Esophagus squamous epithelium (tissue), 4 donors: ENCODE data around the gene CATSPER3.

Experiments used
- POLR2A ChIP-seq, 4 donors: fragments of 450-650 bp; IDR thresholded peaks; one replicate each; pipeline ENCODE4 v1.6.1; 2017; ENCODE audit warnings: antibody characterized with exemption in 4 of 4, mild to moderate bottlenecking in 4 of 4, moderate library complexity in 3 of 4
- TF ChIP-seq, protein P1 (sequence below), 6 experiments: fragments of 450-650 bp in 4 of 6; fragments of 200-600 bp in 2 of 6; sonication (generic) in 2 of 6; IDR thresholded peaks; one replicate each; pipeline ENCODE4 v1.5.1; 2016 to 2019; ENCODE audit warnings: antibody characterized with exemption in 6 of 6, mild to moderate bottlenecking in 4 of 6, moderate library complexity in 4 of 6

DNA sequence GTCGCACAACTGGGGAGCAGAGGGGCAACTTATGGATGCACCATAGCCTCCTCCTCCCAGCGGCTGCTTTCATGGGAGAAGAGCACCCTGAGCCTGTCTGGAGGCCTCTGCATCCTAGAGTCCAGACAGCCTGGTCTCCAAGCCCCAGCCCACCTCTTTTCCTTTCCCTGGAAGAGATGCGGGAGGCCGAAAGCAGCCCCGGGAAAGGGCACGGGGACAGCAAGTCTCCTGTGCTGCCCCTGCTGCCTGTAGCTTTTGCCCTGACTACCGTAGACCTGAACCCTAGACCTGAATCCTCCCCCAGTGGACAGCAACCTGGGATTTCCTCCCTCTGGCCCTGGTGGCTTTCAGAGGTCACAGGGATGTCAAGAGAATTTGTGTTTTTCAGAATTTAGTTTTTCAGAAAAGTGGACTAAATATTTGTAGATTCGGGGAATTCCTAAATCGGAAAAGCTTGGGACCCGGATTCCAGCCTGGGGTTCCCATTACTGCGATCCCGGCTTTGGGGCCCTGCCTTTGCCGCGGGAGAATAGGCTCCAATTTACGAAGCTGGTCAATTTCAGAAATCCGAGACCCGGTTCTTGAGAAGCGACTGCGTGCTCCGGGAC, 70.6 kb downstream of the CATSPER3 start:
- TF ChIP-seq, protein P1, sequence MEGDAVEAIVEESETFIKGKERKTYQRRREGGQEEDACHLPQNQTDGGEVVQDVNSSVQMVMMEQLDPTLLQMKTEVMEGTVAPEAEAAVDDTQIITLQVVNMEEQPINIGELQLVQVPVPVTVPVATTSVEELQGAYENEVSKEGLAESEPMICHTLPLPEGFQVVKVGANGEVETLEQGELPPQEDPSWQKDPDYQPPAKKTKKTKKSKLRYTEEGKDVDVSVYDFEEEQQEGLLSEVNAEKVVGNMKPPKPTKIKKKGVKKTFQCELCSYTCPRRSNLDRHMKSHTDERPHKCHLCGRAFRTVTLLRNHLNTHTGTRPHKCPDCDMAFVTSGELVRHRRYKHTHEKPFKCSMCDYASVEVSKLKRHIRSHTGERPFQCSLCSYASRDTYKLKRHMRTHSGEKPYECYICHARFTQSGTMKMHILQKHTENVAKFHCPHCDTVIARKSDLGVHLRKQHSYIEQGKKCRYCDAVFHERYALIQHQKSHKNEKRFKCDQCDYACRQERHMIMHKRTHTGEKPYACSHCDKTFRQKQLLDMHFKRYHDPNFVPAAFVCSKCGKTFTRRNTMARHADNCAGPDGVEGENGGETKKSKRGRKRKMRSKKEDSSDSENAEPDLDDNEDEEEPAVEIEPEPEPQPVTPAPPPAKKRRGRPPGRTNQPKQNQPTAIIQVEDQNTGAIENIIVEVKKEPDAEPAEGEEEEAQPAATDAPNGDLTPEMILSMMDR (IDR thresholded peaks at IDR 0.05), result no peak
- TF ChIP-seq POLR2A (IDR thresholded peaks at IDR 0.05), result no peak
